NCI-H446 (cell line): Measurements from ENCODE around the gene TMC6.
"Not testable (repeated sequence)": the region's sequence is repeated elsewhere in the genome, so short reads cannot be mapped to it uniquely, and the experiment has no call there.

Experiments used
- DNase-seq, 2 experiments: peaks; one replicate each; lab custom pipeline; 2025; lab: John Stamatoyannopoulos, UW

TMC6 gene, protein sequence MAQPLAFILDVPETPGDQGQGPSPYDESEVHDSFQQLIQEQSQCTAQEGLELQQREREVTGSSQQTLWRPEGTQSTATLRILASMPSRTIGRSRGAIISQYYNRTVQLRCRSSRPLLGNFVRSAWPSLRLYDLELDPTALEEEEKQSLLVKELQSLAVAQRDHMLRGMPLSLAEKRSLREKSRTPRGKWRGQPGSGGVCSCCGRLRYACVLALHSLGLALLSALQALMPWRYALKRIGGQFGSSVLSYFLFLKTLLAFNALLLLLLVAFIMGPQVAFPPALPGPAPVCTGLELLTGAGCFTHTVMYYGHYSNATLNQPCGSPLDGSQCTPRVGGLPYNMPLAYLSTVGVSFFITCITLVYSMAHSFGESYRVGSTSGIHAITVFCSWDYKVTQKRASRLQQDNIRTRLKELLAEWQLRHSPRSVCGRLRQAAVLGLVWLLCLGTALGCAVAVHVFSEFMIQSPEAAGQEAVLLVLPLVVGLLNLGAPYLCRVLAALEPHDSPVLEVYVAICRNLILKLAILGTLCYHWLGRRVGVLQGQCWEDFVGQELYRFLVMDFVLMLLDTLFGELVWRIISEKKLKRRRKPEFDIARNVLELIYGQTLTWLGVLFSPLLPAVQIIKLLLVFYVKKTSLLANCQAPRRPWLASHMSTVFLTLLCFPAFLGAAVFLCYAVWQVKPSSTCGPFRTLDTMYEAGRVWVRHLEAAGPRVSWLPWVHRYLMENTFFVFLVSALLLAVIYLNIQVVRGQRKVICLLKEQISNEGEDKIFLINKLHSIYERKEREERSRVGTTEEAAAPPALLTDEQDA

GRCh38 chr17:78128551-78129350, at the start of gene TMC6:
TMC6 (minus strand) TSS chr17:78128755; CDS start chr17:78126832, 1,923 bp downstream.
- peak in 1 of 2 experiments; percentile 60 for DNase-seq

DNA sequence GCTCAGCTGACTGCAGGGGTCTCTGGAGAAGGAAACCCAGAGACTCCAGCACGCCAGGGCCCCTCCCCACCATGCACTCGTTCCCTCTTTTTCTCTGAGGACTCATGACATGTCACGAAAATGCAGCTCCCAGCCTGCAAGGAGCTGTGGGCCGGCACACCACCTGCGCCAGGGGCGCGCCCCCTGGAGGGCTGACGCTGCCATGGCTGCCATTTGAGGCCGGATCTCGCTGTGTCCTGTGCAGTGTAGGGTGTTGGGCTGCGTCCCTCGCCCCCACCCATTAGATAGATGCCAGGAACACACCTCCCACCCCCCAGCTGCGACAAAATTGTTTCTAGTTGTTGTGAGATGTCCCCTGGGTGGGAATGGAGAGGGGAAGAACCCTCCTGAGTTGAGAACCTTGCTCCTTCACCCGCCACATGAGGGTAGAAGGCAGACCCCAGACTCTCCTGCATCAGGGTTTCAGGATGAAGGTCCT, 48.0 kb upstream of the TMC6 start:
- DNase-seq: no peak

GRCh38 chr17:78175643-78175981, 47.1 kb upstream of the TMC6 start:
- DNase-seq: no peak

DNA sequence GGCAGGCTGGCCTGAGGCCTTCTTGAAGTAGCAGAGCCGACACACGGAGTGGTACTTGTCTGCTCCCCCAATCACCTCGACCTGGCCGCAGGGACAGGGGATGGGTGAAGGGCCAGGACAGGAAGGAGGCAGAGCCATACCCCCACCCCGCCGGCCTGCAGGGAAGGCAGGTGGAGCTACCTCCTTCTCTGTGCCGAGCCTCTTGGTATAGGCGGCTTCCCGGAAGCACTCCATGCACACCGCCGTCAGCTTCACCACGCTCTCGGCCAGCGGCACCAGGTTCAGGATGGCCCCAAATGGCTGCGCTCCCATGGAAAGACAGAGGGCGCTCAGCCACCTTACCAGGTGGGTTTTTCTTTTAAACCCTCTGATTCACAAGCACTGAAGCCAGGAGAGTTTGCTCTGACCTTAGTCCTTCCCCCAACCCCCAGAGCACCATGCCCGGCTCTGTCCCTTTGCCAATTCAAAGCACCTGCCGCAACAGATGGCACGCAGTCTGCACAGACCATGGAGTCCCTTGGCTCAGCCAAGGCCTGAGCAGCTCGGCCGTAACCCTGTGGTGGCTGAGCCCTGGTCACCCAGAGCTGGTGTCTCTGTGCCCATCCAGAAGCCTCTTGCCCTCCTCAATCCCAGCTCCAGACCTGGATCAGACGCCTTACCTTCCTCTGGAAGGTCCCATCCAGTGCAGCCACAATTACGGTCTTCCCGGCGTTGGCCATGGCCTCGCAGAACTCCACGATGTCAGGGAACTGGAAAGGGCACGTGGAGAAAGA, 46.5 kb upstream of the TMC6 start:
- DNase-seq: peak; percentile 55 to 86

- DNase-seq: peak in 1 of 2 experiments; percentile 48
These were observed 45.9 kb upstream of the TMC6 start for GRCh38 chr17:78174346-78174869.

- DNase-seq: no peak
These were observed 44.7 kb upstream of the TMC6 start for GRCh38 chr17:78173097-78173715.

DNA sequence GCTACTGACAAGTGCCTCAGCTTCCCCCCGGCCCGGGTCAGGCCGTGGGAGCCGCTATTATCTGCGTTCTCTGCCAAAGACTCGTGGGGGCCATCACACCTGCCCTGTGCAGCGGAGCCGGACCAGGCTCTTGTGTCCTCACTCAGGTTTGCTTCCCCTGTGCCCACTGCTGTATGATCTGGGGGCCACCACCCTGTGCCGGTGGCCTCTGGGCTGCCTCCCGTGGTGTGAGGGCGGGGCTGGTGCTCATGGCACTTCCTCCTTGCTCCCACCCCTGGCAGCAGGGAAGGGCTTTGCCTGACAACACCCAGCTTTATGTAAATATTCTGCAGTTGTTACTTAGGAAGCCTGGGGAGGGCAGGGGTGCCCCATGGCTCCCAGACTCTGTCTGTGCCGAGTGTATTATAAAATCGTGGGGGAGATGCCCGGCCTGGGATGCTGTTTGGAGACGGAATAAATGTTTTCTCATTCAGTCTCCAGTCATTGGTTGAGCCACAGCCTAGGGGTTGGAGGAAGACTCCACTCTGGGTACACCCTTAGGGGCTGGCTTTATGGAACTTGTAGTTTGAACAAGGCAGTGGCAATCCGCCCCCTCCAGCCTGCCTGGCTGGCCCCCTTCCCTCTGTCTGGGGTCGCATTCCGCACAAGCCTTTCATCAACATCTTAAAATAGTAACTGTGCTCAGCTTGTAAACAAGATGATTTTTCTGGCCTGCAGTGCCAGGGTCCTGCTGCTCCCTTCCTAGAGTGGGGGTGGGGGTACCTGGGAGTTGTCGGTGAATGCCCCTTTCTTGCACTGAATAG, 43.9 kb upstream of the TMC6 start:
- DNase-seq: no peak

DNA sequence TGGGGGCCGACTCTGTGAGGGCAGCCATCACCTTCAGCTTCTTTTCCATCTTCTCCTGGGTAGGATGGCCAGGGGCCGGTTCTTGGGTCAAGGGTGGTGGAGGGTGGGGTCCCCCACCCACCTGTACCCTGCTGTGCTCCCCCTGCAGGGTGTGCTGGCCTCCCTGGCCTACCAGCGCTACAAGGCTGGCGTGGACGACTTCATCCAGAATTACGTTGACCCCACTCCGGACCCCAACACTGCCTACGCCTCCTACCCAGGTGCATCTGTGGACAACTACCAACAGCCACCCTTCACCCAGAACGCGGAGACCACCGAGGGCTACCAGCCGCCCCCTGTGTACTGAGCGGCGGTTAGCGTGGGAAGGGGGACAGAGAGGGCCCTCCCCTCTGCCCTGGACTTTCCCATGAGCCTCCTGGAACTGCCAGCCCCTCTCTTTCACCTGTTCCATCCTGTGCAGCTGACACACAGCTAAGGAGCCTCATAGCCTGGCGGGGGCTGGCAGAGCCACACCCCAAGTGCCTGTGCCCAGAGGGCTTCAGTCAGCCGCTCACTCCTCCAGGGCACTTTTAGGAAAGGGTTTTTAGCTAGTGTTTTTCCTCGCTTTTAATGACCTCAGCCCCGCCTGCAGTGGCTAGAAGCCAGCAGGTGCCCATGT, 43.2 kb upstream of the TMC6 start:
- not testable (repeated sequence) for DNase-seq

DNA sequence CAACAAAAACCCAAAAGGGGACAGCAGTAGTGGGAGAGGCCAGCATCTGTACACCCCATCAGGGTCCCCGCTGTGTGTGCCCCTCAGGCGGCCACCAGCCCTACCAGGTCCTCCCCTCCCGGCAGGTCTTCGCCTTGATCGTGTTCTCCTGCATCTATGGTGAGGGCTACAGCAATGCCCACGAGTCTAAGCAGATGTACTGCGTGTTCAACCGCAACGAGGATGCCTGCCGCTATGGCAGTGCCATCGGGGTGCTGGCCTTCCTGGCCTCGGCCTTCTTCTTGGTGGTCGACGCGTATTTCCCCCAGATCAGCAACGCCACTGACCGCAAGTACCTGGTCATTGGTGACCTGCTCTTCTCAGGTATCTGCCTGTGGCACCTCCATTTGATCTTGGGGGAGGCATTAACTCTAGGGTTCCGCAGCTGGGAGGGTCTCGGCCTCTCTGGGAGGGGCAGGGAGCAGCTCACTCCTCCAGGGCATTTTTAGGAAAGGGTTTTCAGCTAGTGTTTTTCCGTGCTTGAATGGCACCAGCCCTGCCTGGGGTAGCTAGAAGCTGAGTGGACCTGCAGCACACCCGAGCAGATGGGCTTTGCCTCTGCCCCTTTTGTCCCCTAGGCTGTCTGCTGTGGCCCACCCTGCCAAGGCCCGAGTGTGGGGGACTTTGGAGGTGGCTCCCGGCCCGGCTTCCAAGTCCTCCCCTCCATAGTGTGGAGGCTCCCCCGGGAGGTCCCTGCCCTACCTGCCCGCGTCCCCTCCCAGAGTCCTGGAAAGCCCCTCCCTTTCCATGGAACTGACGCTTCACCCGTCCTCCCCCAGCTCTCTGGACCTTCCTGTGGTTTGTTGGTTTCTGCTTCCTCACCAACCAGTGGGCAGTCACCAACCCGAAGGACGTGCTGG, 42.4 kb upstream of the TMC6 start:
- no peak for DNase-seq

- peak in 1 of 2 experiments; percentile 61 for DNase-seq
These were observed 40.6 kb upstream of the TMC6 start for GRCh38 chr17:78168903-78169793.

GRCh38 chr17:78168242-78168902, 39.8 kb upstream of the TMC6 start, which contains the start of gene SYNGR2:
SYNGR2 (plus strand) TSS chr17:78168581; CDS start chr17:78168617, 36 bp downstream.
- DNase-seq: peak; percentile 65 to 91

GRCh38 chr17:78166416-78166815, 37.9 kb upstream of the TMC6 start:
- DNase-seq: no peak

DNA sequence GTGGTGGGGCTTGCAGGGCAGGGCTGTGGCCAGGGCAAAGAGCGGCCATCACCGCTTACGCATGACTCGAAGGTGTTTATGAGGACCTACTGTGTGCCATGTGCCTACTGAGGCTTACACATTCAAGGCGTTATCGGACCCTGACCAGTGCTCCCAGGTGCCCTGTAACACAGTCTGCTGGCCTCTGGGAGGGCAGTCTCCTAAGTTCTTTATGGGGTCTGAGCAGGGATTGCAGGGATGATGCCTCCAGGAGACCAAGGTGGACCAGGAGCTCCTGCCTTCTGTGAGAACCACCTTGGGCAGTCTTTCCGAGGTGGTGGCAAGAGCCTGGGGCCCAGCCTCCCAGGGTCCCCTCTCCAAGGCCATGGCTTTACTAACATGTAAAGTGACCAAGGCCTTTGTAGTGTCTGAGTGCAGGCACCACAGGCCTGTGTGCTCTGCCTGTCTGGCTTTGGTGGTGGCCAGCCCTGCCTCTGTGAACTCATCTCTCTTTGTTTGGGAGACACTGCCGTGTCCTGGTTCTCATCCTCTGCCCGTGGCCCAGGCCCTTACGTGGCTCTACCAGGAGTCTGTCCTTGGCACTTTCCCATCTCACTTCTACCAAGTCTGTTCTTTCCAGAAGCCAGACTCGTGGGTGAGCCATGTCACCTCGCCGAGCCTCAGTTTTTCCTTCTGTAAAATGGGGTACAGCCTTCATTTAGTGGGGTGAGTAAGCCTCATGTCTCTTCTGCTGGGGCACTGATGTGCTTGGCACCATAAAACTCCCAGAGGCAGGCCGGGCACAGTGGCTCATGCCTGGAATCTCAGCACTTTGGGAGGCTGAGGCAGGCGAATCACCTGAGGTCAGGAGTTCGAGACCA, 36.4 kb upstream of the TMC6 start:
- no peak for DNase-seq

DNA sequence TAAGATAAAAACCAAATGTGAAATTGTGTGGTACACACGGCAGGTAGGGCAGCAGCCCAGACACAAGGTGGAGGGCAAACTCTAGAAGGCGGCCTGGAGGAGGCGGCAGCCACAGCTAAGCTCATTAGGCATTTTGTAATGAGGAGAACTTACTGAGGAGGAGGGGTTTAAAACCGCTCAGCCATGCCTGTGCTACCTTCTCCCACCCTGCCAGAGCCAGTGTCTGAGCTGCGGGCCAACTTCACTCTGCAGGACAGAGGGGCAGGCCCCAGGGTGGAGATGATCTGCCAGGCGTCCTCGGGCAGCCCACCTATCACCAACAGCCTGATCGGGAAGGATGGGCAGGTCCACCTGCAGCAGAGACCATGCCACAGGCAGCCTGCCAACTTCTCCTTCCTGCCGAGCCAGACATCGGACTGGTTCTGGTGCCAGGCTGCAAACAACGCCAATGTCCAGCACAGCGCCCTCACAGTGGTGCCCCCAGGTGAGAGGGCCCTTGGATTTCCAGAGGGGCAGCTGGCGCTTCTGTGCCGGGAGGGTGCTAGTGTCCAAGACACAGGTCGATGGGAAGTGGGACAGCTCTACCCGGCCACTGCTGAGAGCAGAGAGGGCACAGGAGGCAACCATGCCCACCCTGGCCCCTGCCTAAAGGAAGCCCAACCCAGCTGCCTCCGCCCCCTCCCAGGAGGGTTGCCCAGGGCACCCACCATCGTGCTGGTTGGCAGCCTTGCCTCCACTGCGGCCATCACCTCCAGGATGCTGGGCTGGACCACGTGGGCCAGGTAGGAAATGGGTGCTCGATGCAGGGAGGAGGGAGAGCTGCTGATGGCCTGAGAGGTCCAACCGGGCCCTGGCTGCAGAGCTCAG, 35.6 kb upstream of the TMC6 start:
- DNase-seq: no peak
